K562 (cell line): ENCODE results near the gene MYOM3. TPM values are rescaled to one million over a fixed set of nuclear protein-coding genes. Genes with fewer than 3 reads are reported as not detected.
A peak's percentile ranks its signal among the peaks of the same experiment; 100 is the strongest.

ENCODE experiments used
- E4F1 ChIP-seq: fragments of 250-450 bp; sonication (Bioruptor Pico); IDR thresholded peaks from 2 replicates; pipeline ENCODE4 v1.5.0; 2021; ENCODE audit warnings: mild to moderate bottlenecking, borderline replicate concordance
- FOXJ2 ChIP-seq: fragments of 200-800 bp; sonication (Bioruptor generic); IDR thresholded peaks from 2 replicates; pipeline ENCODE4 v1.6.1; 2016; ENCODE audit warnings: missing genetic modification characterization, missing compliant biosample characterization
- GTF3C2 ChIP-seq: IDR thresholded peaks from 3 replicates; pipeline ENCODE4 v1.6.1; 2011; ENCODE audit warnings: borderline replicate concordance, mild to moderate bottlenecking, moderate library complexity; ENCODE audit not compliant: insufficient read length; ENCODE audit errors: extremely low read depth
- JUND ChIP-seq, 2 experiments: IDR thresholded peaks; 2 replicates in 1 of 2; 3 replicates in 1 of 2; pipeline ENCODE4 v1.6.1; 2011; ENCODE audit warnings: borderline replicate concordance in 2 of 2, low read depth in 2 of 2, low read length in 2 of 2, improper control_type of control experiment in 1 of 2, missing biosample characterization in 1 of 2, missing genetic modification characterization in 1 of 2, missing genetic modification reagents in 1 of 2
- LCOR ChIP-seq: sonication (generic); formaldehyde crosslinking; IDR thresholded peaks from 2 replicates; pipeline ENCODE4 v1.8.0; 2022; ENCODE audit warnings: mild to moderate bottlenecking, missing genetic modification reagents
- MEF2D ChIP-seq: conservative IDR thresholded peaks from 2 replicates; pipeline ENCODE4 v1.6.1; 2016; ENCODE audit warnings: low read depth, missing genetic modification characterization, missing compliant biosample characterization
- MXI1 ChIP-seq: IDR thresholded peaks from 2 replicates; pipeline ENCODE4 v1.6.1; 2011; ENCODE audit warnings: low read depth, mild to moderate bottlenecking, improper control_type of control experiment, low read length
- NFIC ChIP-seq: fragments of 450-650 bp; IDR thresholded peaks from 2 replicates; pipeline ENCODE4 v1.6.1; 2017; ENCODE audit warnings: mild to moderate bottlenecking, inconsistent platforms
- NFIX ChIP-seq: fragments of 250-450 bp; sonication (Bioruptor Pico); IDR thresholded peaks from 2 replicates; pipeline ENCODE4 v1.4.0; 2020; ENCODE audit warnings: low read depth, mild to moderate bottlenecking, moderate library complexity
- PCBP1 ChIP-seq: fragments of 200-400 bp; formaldehyde crosslinking; IDR thresholded peaks from 2 replicates; pipeline ENCODE4 v1.6.1; 2018; ENCODE audit warnings: mild to moderate bottlenecking, low read depth, low read length; ENCODE audit not compliant: poor library complexity, severe bottlenecking
- RCOR1 ChIP-seq, 2 experiments: IDR thresholded peaks; 2 replicates each; pipeline ENCODE4 v1.6.1; 2012; ENCODE audit warnings: low read depth in 2 of 2, low read length in 2 of 2, borderline replicate concordance in 1 of 2, improper control_type of control experiment in 1 of 2
- SAFB ChIP-seq: fragments of 200-400 bp; formaldehyde crosslinking; IDR thresholded peaks from 2 replicates; pipeline ENCODE4 v1.6.1; 2017; ENCODE audit warnings: low read depth, low read length, borderline replicate concordance
- SRSF9 ChIP-seq: fragments of 200-400 bp; formaldehyde crosslinking; IDR thresholded peaks from 2 replicates; pipeline ENCODE4 v1.6.1; 2017; ENCODE audit warnings: low read depth, low read length, borderline replicate concordance
- TAF7 ChIP-seq: fragments of 450-650 bp; IDR thresholded peaks from 2 replicates; pipeline ENCODE4 v1.6.1; 2016; ENCODE audit warnings: missing genetic modification characterization, missing compliant biosample characterization
- TCF7 ChIP-seq: sonication (generic); IDR thresholded peaks from 2 replicates; pipeline ENCODE4 v1.6.1; 2016; ENCODE audit warnings: antibody characterized with exemption, borderline replicate concordance
- TEAD4 ChIP-seq, 2 experiments: sonication (generic) in 1 of 2; formaldehyde crosslinking in 1 of 2; IDR thresholded peaks; 2 replicates each; pipeline versions ENCODE4 v1.6.1 to v1.8.0; 2012 to 2022; ENCODE audit warnings: borderline replicate concordance in 1 of 2, inconsistent platforms in 1 of 2, low read length in 1 of 2, mild to moderate bottlenecking in 1 of 2, missing genetic modification reagents in 1 of 2
- ZBTB1 ChIP-seq: sonication (generic); formaldehyde crosslinking; IDR thresholded peaks from 2 replicates; pipeline ENCODE4 v1.8.1; 2023; ENCODE audit warnings: missing genetic modification reagents, low read depth, mild to moderate bottlenecking, borderline replicate concordance
- ZFX ChIP-seq: sonication (generic); formaldehyde crosslinking; IDR thresholded peaks from 2 replicates; pipeline ENCODE4 v1.8.0; 2022; ENCODE audit warnings: mild to moderate bottlenecking, missing genetic modification reagents, moderate library complexity
- ZNF780A ChIP-seq: fragments of 250-450 bp; sonication (Bioruptor Pico); IDR thresholded peaks from 2 replicates; pipeline ENCODE4 v1.5.0; 2021; ENCODE audit warnings: mild to moderate bottlenecking
- ZNF830 ChIP-seq: fragments of 250-450 bp; sonication (Bioruptor Pico); IDR thresholded peaks from 2 replicates; pipeline ENCODE4 v1.5.0; 2021; ENCODE audit warnings: mild to moderate bottlenecking
- polyA plus RNA-seq, 8 experiments: library from polyadenylated mRNA; depleted of rRNA in 4 of 8; stranded (reverse) in 5 of 8; unstranded in 3 of 8; fragments of >200 nt; fragmentation: Nextera tagmentation in 2 of 8; fragmentation: Illumina TruSeq in 1 of 8; extraction: Ambion mirVana in 2 of 8; extraction: Trizol in 1 of 8; gene quantifications; 2 replicates each; pipeline versions ENCODE4 v1.2.1 to v1.2.3, GENCODE V29; 2011 to 2014; ENCODE audit warnings: inconsistent platforms in 1 of 8, missing spikeins in 1 of 8
- total RNA-seq, 7 experiments: library from RNA; depleted of rRNA in 6 of 7; stranded (reverse); fragments of >200 nt in 6 of 7; fragmentation: Illumina TruSeq in 2 of 7; extraction: Trizol in 2 of 7; gene quantifications; 2 replicates each; pipeline versions ENCODE4 v1.2.1 to v1.2.3, GENCODE V29; 2011 to 2021; ENCODE audit warnings: low replicate concordance in 1 of 7

MYOM3 gene
- total and polyA plus RNA-seq, 9 of the 15 experiments (the other 6 are each of a cell fraction or from before 2014, with no cell fraction given), result 0.01 TPM; not detected in 8

GRCh38 chr1:24018611-24019580 lies 93.0 kb downstream of the MYOM3 start (continued):
- TF ChIP-seq LCOR (CRISPR knock-in tag), result no peak
- no peak for TF ChIP-seq TAF7 (tag)
- TF ChIP-seq NFIX, result 0 out of 2 replicates have a peak, but pooled peaks have one; percentile 1
- no peak for TF ChIP-seq SRSF9
- no peak for TF ChIP-seq E4F1 (CRISPR knock-in tag)
- no peak for TF ChIP-seq TEAD4 (IDR thresholded peaks at IDR 0.05; ENCODE audit: low read length)
- TF ChIP-seq TEAD4 (CRISPR knock-in tag; IDR thresholded peaks at IDR 0.05; ENCODE audit: borderline replicate concordance), result 0 out of 2 replicates have a peak, but pooled peaks have one; percentile 34
- TF ChIP-seq RCOR1 (IDR thresholded peaks at IDR 0.05; ENCODE audit: borderline replicate concordance in 1 of 2, low read depth in 2 of 2, low read length in 2 of 2), result peak in 1 of 2 experiments; percentile 86; a peak in 2 of 4 replicates
- TF ChIP-seq MEF2D, result peak; percentile 67; the same call in 1 of the 2 replicates
- TF ChIP-seq PCBP1, result no peak
- TF ChIP-seq GTF3C2, result no peak
- 0 out of 2 replicates have a peak, but pooled peaks have one; percentile 52 for TF ChIP-seq MXI1
- TF ChIP-seq TCF7, result no peak
- TF ChIP-seq NFIC, result peak; percentile 94
- no peak for TF ChIP-seq ZBTB1 (CRISPR knock-in tag)
- TF ChIP-seq SAFB, result no peak
- no peak for TF ChIP-seq ZNF780A
- 0 out of 2 replicates have a peak, but pooled peaks have one; percentile 3 for TF ChIP-seq JUND (IDR thresholded peaks at IDR 0.05; ENCODE audit: borderline replicate concordance, low read depth, low read length)
- no peak; the same call in 2 of the 3 replicates for TF ChIP-seq JUND (tag; IDR thresholded peaks at IDR 0.05; ENCODE audit: borderline replicate concordance, low read depth, low read length)
- 0 out of 2 replicates have a peak, but pooled peaks have one; percentile 5 for TF ChIP-seq ZFX
- no peak for TF ChIP-seq ZNF830 (CRISPR knock-in tag)
- TF ChIP-seq FOXJ2 (tag), result peak; percentile 92
